GM23338 (cell line): ENCODE results near the gene PLS1. TPM values are rescaled to one million over a fixed set of nuclear protein-coding genes. Genes with fewer than 3 reads are reported as not detected.

Experiments
- ATAC-seq: fragments of 200-7000 bp; cut with Tn5 transposase; 3 replicates; pipeline ENCODE4 v1.9.1; 2020
- DNase-seq: peaks from one replicate; pipeline ENCODE4 v3.0.0-alpha.2; 2015; ENCODE audit warnings: low spot score
- H2AFZ ChIP-seq: fragments of 200-600 bp; sonication (generic); 2 replicates; pipeline ENCODE4 v1.8.0; 2016; ENCODE audit warnings: antibody characterized with exemption, mild to moderate bottlenecking, moderate library complexity
- H3F3A ChIP-seq: fragments of 200-600 bp; sonication (generic); replicated peaks from 2 replicates; pipeline ENCODE4 v1.8.0; 2017; ENCODE audit warnings: antibody characterized with exemption, mixed run types, low read depth
- H3K27ac ChIP-seq: fragments of 200-600 bp; sonication (generic); 2 replicates; pipeline ENCODE4 v1.6.1; 2016; ENCODE audit warnings: low read depth
- H3K27me3 ChIP-seq: fragments of 200-600 bp; sonication (generic); 2 replicates; pipeline ENCODE4 v1.8.0; 2016; ENCODE audit warnings: mild to moderate bottlenecking, mixed run types, moderate library complexity; ENCODE audit not compliant: insufficient read depth
- H3K36me3 ChIP-seq: fragments of 200-600 bp; sonication (generic); 2 replicates; pipeline ENCODE4 v1.8.0; 2016; ENCODE audit warnings: mild to moderate bottlenecking; ENCODE audit not compliant: insufficient read depth
- H3K4me1 ChIP-seq: fragments of 200-600 bp; sonication (generic); 2 replicates; pipeline ENCODE4 v1.8.0; 2016; ENCODE audit warnings: mild to moderate bottlenecking, moderate library complexity; ENCODE audit not compliant: insufficient read depth
- H3K4me2 ChIP-seq: fragments of 200-600 bp; sonication (generic); 2 replicates; pipeline ENCODE4 v1.7.1; 2017; ENCODE audit warnings: mixed run types
- H3K4me3 ChIP-seq: fragments of 200-600 bp; sonication (generic); 2 replicates; pipeline ENCODE4 v1.6.1; 2016; ENCODE audit warnings: mixed run types
- H3K79me2 ChIP-seq: fragments of 200-600 bp; sonication (generic); replicated peaks from 2 replicates; pipeline ENCODE4 v1.8.0; 2017; ENCODE audit warnings: mild to moderate bottlenecking; ENCODE audit not compliant: insufficient read depth
- H3K9me2 ChIP-seq: fragments of 200-600 bp; sonication (generic); 2 replicates; pipeline ENCODE4 v1.8.0; 2017; ENCODE audit not compliant: insufficient read depth
- H4K20me1 ChIP-seq: fragments of 200-600 bp; sonication (generic); replicated peaks from 2 replicates; pipeline ENCODE4 v1.8.0; 2017; ENCODE audit warnings: mild to moderate bottlenecking; ENCODE audit not compliant: insufficient read depth
- H3K27ac Mint-ChIP-seq: 2 replicates; pipeline ENCODE4 v1.8.0; 2020; ENCODE audit warnings: inconsistent platforms, mild to moderate bottlenecking, moderate library complexity, mixed read lengths
- H3K27me3 Mint-ChIP-seq: 3 replicates; pipeline ENCODE4 v1.8.0; 2022; ENCODE audit warnings: low read depth, mild to moderate bottlenecking, moderate library complexity, mixed read lengths, inconsistent platforms; ENCODE audit not compliant: insufficient read depth, poor library complexity
- H3K36me3 Mint-ChIP-seq: 3 replicates; pipeline ENCODE4 v1.8.0; 2021; ENCODE audit warnings: low read depth, mild to moderate bottlenecking, inconsistent platforms, moderate library complexity, mixed read lengths
- H3K4me1 Mint-ChIP-seq: 3 replicates; pipeline ENCODE4 v1.8.0; 2020; ENCODE audit warnings: mild to moderate bottlenecking, inconsistent platforms, mixed read lengths
- H3K4me3 Mint-ChIP-seq: 3 replicates; pipeline ENCODE4 v1.8.0; 2021; ENCODE audit warnings: moderate library complexity, mild to moderate bottlenecking, inconsistent platforms, mixed read lengths
- H3K9me3 Mint-ChIP-seq: 3 replicates; pipeline ENCODE4 v1.8.0; 2020; ENCODE audit warnings: moderate library complexity, mild to moderate bottlenecking, inconsistent platforms, mixed read lengths
- CREB1 ChIP-seq: fragments of 250-450 bp; sonication (Bioruptor Pico); IDR thresholded peaks from 2 replicates; pipeline ENCODE4 v1.5.0; 2020; ENCODE audit warnings: low read depth, mild to moderate bottlenecking, moderate library complexity
- CTCF ChIP-seq, 2 experiments: fragments of 200-600 bp in 1 of 2; sonication (generic) in 1 of 2; conservative IDR thresholded peaks; 2 replicates each; pipeline versions ENCODE4 v1.5.1 to v1.6.1; 2016 to 2017; ENCODE audit warnings: antibody characterized with exemption in 2 of 2, low read depth in 2 of 2, mild to moderate bottlenecking in 2 of 2, moderate library complexity in 1 of 2
- NANOG ChIP-seq: IDR thresholded peaks from 2 replicates; pipeline ENCODE4 v1.6.1; 2016; ENCODE audit warnings: antibody characterized with exemption, borderline replicate concordance
- REST ChIP-seq: IDR thresholded peaks from one replicate; pipeline ENCODE4 v1.6.1; 2018; ENCODE audit warnings: antibody characterized with exemption; ENCODE audit not compliant: unreplicated experiment
- ZNF331 ChIP-seq: fragments of 250-450 bp; sonication (Bioruptor Pico); IDR thresholded peaks from 2 replicates; pipeline ENCODE4 v1.5.0; 2020; ENCODE audit warnings: low read depth, mild to moderate bottlenecking, moderate library complexity
- ZNF462 ChIP-seq: fragments of 250-450 bp; sonication (Bioruptor Pico); IDR thresholded peaks from 2 replicates; pipeline ENCODE4 v1.5.0; 2020; ENCODE audit warnings: mild to moderate bottlenecking, moderate library complexity
- polyA plus RNA-seq: library from polyadenylated mRNA; unstranded; fragments of >200 nt; fragmentation: Nextera tagmentation; extraction: Ambion mirVana; gene quantifications from 2 replicates; pipeline ENCODE4 v1.2.1, GENCODE V29; 2016
- total RNA-seq: library from RNA; depleted of rRNA; stranded (reverse); fragments of >200 nt; shearing (Covaris generic); gene quantifications from 2 replicates; pipeline ENCODE4 v1.2.3, GENCODE V29; 2014

The PLS1 gene
- total and polyA plus RNA-seq, 2 experiments from 2014 or later, result 18.4 to 42.2 TPM

- no peaks in the 10 kb centered on the region for H4K20me1 ChIP-seq
- H3K27ac Mint-ChIP-seq, result no peak overlapping the region
- H3K27ac ChIP-seq, result no peak overlapping the region
- peaks cover 9% of the 10 kb centered on the region; the same call in 1 of the 2 replicates for H3K79me2 ChIP-seq
- peaks cover 18% of the 10 kb centered on the region for H3K4me1 Mint-ChIP-seq
- peaks cover 9% of the 10 kb centered on the region for H3K27me3 Mint-ChIP-seq
- peak overlapping the region; percentile 99 for H3K4me2 ChIP-seq
- TF ChIP-seq CTCF (conservative IDR thresholded peaks at IDR 0.05; ENCODE audit: low read depth in 2 of 2), result no peak
- peak overlapping the region; percentile 30 for H3K4me3 Mint-ChIP-seq
- H3K9me2 ChIP-seq, result no peaks in the 10 kb centered on the region; the same call in 1 of the 2 replicates
- no peaks in the 10 kb centered on the region for H3K36me3 ChIP-seq
- DNase-seq (no peak), ATAC-seq (no peak)
- no peaks in the 10 kb centered on the region; the same call in 1 of the 2 replicates for H3F3A ChIP-seq
- H3K27me3 ChIP-seq, result peaks cover 7% of the 10 kb centered on the region; the same call in 1 of the 2 replicates
- no peaks in the 10 kb centered on the region for H3K9me3 Mint-ChIP-seq
- H3K4me3 ChIP-seq, result peak overlapping the region; percentile 90
- no peak overlapping the region for H2AFZ ChIP-seq
- H3K36me3 Mint-ChIP-seq, result peaks cover 13% of the 10 kb centered on the region
- peaks cover 12% of the 10 kb centered on the region for H3K4me1 ChIP-seq
These were observed 1.7 kb downstream of the PLS1 start for GRCh38 chr3:142597906-142598305.

- peaks cover 5% of the 10 kb centered on the region; the same call in 1 of the 2 replicates for H3K27me3 ChIP-seq
- H4K20me1 ChIP-seq, result no peaks in the 10 kb centered on the region
- no peaks in the 10 kb centered on the region for H3K36me3 ChIP-seq
- 0 out of 2 replicates have a peak overlapping the region, but pooled peaks have one; percentile 36 for H3K27ac ChIP-seq
- Mint-ChIP-seq H3K27ac (no peak overlapping the region), H3K27me3 (peaks cover 6% of the 10 kb centered on the region), H3K4me1 (peaks cover 17% of the 10 kb centered on the region), H3K4me3 (no peak overlapping the region), H3K9me3 (no peaks in the 10 kb centered on the region), H3K36me3 (peaks cover 13% of the 10 kb centered on the region)
- H3K79me2 ChIP-seq, result peaks cover 19% of the 10 kb centered on the region; the same call in 1 of the 2 replicates
- no peak overlapping the region for H3K4me2 ChIP-seq
- H2AFZ ChIP-seq, result no peak overlapping the region
- ATAC-seq, result no peak
- TF ChIP-seq REST, result no peak
- TF ChIP-seq NANOG, result no peak
- TF ChIP-seq ZNF462 (CRISPR knock-in tag), result no peak
- no peak for TF ChIP-seq CREB1 (CRISPR knock-in tag)
- TF ChIP-seq ZNF331 (CRISPR knock-in tag), result no peak
- no peaks in the 10 kb centered on the region; the same call in 1 of the 2 replicates for H3F3A ChIP-seq
- DNase-seq, result no peak
- H3K4me1 ChIP-seq, result peaks cover 12% of the 10 kb centered on the region
- no peaks in the 10 kb centered on the region; the same call in 1 of the 2 replicates for H3K9me2 ChIP-seq
- H3K4me3 ChIP-seq, result no peak overlapping the region
These were observed 5.5 kb downstream of the PLS1 start for GRCh38 chr3:142601713-142602112.
